GM19372 (cell line): ENCODE data around the gene CDC123.
A peak's percentile ranks its signal among the peaks of the same experiment; 100 is the strongest.
"Not testable (repeated sequence)": the region's sequence is repeated elsewhere in the genome, so short reads cannot be mapped to it uniquely, and the experiment has no call there.

Source experiments
- ATAC-seq: cut with Tn5 transposase; IDR thresholded peaks from one replicate; pipeline ENCODE4 v1.9.1; 2021; ENCODE audit warnings: mild to moderate bottlenecking, low read depth, moderate library complexity; ENCODE audit not compliant: unreplicated experiment

Gene CDC123, protein sequence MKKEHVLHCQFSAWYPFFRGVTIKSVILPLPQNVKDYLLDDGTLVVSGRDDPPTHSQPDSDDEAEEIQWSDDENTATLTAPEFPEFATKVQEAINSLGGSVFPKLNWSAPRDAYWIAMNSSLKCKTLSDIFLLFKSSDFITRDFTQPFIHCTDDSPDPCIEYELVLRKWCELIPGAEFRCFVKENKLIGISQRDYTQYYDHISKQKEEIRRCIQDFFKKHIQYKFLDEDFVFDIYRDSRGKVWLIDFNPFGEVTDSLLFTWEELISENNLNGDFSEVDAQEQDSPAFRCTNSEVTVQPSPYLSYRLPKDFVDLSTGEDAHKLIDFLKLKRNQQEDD

DNA sequence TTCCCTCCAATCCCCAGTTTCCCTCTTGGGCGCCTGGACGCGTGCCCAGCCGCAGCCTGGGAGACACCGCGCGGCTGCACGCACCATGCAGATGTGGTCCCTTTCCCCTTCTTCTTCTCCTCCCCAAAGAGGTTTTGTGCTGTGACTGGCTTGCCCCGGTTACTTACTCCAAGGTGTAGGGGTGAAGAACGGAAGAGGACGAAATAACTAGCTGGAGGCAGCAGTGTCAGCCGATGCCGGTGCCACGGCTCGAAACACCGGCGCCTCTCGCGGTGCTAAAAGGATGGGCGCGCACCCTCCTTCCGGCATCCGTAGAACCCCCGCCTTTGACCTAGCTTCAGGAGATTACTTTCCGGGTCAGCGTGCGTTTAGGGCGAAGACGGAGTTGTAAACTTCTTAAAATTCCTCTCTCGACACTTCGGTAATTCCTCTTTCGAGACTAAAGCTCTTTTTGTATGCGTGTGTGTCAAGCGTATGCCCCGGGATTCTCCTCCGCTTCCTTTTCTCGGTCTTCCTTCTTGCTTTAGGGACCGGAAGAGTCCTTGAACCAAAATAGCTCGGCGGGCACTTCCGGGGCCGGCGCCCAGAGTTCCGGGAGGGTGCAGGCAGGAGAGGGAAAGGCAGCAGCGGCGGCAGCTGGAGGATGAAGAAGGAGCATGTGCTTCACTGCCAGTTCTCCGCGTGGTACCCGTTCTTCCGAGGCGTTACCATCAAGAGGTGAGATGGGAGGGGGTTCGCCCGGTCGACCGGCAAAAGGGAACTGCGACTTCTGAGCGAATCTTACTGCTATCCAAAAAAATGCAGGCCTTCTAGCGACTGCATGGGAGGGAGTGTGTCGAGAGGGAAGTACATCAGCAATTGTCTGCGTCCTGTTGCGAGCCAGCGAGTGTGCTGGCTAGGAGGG, at the start of gene CDC123, which contains the start of gene NUDT5:
CDC123 (plus strand) TSS at position 586 of the 904 bp plus-strand sequence; CDS start at position 644, 58 bp downstream.
NUDT5 (minus strand) TSS at position 289 of the 904 bp plus-strand sequence. CDS start 9,600 bp downstream, outside the sequence.
- peak; percentile 91 for ATAC-seq

DNA sequence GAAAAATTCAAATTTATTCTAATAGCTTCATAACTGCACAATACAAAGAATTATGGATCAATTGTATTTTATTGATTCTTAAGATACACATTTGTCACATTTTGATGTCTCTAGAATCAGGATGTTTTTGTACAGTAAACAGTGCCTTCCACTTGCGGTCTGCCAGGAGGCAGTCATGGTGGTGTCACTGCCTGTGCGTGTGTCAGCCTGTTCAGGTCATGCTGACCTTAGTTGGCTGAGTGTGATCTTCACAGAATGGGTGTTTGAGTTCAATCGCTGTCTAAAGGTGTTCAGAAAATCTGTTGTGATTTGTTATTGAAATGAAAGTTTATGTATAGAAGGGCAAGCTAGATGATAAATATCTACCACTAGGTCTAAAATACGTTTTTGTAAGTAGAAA, 45.8 kb upstream of the CDC123 start:
- ATAC-seq, result no peak

DNA sequence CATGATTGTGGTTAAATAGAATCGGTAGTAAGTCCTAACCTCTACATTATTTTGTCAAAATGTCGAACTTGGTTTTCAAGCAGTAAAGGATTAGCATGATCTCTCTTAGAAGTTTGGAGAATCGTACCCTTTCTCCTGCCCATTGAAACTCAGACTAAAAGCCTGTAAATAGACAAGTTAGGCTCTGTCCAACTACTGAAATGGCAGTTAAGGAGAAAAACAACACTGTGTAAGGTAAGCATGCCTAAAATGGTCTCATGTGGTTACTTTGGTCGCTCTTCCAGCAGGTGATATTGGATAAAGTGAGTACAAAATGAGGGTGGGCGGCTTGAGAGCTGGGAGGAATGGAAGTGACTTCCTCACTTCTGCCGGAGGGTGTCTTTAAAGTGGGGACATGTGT, 41.5 kb upstream of the CDC123 start:
- ATAC-seq, result no peak

DNA sequence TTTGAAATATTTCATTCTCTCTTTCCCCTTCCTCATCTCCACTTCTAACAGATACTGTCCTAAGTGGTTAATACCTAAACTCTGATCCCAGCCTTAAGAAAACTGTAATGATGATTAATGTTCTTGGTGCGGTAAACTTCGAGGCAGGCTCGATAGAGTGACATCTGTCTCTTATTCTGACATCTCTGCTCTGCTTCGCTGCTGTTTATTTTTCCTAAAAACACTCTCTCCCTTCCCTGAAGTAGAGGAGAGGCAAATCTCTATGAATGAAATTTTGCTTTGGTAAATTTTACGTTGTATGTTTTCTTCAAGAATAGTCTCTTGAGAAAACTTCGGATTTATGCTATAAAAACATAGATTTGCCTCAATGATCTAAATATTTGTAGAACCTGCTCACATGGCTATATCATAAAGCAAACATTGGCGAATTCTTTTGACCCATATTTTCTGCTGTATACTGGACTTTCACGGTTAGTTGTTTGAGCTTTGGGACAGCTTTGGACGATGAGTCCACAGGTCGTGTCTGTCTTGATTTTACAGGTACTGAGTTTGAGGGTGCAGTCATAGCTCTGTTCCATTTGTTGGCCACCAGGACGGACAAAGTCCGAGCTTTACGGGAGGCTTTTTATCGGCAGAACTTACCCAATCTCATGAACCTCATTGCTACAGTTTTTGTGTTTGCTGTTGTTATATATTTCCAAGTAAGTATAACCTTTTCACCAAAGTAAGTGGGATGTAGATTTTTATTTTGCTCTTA, 39.4 kb upstream of the CDC123 start:
- no peak for ATAC-seq

DNA sequence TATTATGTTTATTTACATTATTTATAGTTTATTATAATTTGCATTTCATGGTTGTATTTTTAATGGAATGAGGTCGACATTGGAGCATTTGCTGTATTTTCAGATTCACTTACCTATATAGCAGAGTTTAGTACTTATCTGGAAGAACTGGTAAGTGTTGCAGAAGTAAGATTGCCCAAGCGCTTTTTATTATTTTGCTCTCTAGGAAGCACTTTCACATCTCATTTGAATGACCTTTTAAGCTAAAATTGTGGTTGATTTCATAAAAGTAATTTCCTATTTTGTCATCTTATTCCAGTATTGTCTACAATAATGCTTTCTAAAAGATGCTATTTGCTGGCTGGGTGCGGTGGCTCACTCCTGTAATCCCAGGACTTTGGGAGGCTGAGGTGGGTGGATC, 37.9 kb upstream of the CDC123 start:
- no peak for ATAC-seq

DNA sequence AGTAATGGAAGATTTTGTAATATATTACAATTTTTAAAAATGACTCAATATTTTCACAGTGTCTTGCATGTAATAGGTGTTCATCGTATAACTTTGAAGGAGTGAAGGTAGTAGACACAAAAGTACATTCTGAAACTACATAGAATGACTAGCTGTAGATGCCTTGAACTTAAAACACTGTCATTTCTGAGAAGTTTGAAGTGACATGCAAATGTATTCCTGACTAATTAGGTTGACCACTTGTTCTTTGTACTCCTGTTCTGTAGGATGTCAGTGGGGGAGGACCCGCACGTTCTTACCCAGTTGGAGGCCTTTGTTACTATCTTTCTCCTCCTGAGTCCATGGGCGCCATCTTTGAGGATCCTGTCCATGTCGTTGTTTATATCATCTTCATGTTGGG, 35.3 kb upstream of the CDC123 start:
- no peak for ATAC-seq

DNA sequence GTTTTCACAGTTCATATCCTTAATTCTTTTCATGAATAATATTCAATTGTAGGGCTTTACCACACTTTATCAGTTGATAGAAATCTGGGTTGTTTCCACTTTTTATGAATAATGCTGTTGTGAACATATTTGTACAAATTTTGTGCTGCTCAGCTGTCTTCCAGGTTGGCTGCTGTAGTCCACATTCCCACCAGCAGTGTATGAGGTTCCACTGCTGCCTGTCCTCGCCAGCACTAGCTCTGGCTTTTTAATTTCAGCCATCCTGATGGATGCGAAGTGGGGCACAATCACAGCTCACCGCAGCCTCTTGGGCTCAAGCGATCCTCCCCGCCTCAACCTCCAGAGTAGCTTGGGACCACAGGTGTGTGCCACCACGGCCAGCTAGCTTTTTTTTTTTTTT, 33.1 kb upstream of the CDC123 start:
- no peak for ATAC-seq

DNA sequence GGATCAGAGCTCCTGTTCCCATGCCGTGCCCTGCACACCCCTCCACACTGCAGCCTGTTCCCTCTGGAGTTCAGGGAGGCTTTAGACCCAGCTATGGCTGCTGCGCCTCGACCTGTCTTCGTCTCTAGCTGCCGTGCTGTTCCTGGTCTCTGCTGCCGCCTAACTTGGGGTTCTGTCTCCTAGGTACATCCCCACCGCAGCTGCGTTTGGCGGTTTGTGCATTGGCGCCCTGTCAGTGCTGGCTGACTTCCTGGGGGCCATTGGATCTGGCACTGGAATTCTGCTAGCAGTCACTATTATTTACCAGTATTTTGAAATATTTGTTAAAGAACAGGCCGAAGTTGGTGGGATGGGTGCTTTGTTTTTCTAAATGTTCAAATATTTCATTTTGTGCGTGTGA, 31.9 kb upstream of the CDC123 start:
- no peak for ATAC-seq

DNA sequence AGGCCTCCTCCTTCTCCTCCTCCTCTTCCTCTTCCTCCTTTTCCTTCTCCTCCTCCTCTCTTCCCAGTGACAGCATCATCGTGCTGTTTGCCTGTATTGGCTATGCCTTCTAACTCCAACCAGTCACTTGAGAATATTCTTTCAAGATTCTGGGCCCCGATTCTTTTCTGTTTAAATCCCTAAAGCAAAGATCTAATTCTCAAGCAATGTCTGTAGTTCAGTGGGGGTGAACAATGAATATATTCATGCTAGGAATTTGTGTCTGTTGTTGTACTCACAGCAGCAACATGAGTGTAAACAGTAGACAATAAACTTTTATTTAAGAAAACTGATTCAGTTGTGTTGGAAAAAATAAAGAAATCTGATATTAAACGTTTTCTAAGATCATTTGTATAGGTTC, 31.0 kb upstream of the CDC123 start:
- ATAC-seq, result no peak

DNA sequence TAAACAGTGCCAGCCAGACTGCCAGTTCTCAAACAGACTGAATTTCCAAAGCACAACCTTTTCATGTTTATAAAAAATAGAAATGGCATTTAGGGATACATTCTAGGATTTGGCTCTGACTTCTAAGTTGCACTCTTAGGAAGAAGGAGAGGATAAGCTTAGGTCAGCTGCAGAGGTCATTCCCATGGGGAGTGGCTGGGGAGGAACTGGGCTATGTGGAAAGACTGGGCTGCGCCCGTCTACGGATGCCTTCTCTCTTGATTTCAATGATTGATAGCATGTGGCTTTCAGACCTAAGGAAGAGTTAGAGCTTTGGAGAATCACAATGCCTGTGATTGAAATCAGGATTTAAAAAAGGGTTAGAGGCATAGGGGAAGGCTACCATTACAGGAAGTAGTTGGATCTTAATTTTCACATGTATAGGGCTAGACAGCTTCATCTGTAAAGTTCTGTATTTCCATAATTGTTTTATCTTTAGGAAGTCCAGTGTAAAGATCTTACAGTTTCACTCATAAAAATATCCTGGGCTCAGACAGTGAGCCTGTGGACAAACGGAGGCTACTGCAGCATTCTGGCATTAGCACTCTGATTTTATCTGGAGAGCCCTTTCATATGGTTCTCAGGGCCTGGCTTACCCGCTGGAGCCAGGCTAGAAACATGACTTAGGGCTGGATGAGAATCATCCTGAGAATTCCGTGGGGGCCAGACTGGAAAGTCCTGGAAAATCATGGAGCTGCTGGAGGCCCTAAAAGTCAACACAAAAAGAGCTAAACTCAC, 29.8 kb upstream of the CDC123 start:
- no peak for ATAC-seq

DNA sequence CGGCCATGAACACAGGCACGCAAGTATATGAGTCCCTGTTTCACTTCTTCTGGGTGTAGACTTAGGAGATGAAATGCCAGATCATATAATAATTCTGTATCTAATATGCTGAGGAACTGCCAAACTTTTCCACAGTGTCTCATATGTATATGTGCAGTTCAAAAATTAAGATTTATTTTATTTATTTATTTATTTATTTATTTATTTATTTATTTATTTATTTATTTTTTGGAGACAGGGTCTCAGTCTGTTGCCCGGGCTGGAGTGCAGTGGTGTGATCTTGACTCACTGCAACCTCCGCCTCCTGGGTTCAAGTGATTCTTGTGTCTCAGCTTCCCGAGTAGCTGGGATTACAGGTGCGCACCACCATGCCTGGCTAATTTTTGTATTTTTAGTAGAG, 24.5 kb upstream of the CDC123 start:
- not testable (repeated sequence) for ATAC-seq

DNA sequence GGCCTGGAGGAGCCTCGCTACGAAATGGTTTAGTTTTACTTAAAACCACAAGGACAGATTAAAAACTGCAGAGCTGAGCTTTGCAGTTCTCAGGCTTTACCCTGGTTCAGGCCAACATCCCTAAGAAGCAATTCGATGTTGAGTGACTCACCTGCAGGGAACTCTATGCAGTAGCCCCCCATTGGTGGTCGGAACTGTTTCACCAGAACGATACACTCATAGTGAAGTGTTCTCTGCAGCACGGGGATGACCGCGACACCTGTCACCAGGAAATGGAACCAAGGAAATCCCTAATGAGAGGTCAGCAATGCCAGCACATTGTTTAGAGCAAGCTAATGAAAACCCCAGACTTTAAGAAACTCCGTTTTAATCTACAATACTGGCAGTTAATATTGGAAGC, 18.3 kb upstream of the CDC123 start:
- no peak for ATAC-seq

DNA sequence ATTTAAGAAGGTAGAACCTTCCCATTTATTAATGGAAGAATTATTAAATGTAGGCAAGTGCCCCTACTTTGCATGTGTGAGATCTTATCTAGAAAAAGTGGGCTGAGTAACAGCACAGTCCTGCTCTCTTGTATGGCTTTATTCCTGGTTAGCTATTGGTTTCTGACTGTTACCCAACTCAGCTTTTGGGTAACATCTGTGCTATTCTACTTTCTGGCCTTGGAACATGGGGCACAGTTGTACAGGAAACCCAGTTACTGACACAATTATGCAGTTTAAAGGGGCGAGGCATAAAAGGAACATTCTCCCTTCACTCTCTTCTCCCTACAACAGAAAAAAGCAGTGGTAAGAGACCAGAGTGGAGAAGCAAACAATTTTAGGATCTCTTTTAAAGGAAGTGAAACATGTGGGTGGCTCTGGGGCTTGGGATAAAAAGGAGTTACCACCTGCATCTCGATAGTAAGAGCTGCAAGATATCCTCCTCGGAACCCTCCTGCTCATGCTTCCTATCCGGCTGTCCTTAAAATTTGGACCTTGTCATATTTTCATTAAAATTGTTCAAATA, 16.3 kb upstream of the CDC123 start:
- ATAC-seq, result no peak

DNA sequence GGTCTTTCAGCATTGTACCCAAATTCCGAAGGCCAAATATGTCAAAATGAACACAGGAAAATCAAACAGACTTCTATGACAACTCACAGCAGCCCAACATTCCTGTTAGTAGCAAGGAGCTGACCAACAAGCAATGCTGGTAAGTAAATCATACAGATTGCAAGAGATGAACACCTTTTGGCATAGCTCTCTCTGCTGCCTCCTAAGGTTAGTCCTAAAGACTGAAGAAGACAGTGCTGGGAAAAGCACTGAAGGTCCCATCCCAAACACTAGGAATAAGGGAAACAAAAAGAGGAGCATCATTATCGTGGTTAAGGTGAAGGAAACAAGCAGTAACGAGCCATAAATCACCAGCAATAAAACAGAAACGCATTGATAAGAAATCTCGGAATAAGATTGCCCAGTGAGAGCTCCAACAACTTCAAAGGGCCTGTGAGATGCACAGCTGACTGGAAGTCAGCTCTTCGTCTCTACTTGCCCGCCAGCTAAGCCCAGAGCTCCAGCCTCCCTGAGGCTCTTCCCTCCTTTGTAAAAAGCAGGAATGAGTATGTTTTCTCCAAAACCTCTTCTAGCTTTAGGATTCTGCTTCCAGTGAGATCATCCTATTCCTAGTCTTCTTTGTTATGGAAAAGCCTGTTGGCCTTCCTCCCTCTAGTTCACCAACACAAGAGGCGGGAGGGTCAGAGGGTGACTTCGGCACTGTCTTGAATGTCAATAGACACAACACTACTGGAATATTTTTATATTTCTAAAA, 15.6 kb upstream of the CDC123 start:
- no peak for ATAC-seq

DNA sequence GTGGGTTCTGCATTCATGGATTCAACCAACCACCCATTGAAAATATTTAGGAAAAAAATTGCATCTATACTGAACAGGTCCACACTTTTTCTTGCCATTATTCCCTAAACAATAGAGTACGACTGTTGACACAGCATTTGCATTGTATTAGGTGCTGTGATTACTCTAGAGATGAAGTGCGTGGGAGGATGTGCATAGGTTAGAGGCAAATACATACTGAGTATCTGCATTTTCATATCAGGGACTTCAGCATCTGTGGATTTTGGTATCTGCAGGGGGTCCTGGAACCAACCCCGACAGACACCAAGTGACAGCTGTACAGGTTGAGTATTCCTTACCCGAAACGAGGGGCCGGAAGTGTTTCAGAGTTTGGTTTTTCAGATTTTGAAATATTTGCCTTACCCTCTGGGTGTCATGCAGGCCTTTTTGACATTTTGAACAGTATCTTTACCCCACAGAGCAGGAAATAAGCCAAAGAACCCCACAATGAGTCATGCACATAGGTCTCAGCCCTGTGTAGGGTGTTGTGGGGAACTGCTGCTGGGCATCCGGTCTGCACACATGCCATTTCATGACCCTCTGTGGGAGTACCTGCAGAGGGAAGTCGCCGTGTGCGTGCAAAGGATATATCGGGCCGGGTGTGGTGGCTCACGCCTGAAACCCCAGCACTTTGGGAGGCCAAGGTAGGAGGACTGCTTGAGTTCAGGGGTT, 14.8 kb upstream of the CDC123 start:
- no peak for ATAC-seq

DNA sequence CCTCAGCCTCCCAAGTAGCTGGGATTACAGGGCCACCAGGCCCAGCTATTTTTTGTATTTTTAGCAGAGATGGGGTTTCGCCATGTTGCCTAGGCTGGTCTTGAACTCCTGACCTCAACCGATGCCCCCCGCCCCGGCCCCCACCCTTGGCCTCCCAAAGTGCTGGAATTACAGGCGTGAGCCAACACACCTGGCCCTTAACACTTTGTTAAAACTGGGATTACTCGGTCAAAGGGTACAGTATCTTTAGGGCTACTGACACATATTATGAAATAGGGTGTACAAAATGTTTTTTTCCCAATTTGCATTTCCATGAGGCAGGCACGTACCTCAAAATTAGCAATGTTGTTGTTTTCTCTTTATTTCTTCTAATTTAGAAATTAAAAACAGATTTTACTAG, 11.8 kb upstream of the CDC123 start:
- ATAC-seq, result no peak

DNA sequence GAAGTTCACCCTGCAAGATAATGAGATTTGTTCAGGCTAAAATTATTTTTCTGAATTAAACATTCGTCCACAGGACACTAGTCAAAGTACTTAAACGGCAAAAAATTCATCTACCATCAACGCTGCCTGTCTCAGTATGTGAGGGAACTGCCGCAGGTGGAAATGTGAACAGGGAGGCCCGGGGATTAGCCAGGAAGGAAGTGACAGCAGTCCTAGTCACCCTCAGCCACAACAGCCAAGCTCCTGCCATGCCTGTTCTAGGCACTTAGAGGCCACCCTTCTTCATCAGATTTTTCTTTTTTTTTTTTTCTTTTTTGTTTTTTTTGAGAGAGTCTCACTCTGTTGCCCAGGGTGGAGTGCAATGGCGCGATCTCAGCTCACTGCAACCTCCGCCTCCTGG, 9.7 kb upstream of the CDC123 start:
- no peak for ATAC-seq

DNA sequence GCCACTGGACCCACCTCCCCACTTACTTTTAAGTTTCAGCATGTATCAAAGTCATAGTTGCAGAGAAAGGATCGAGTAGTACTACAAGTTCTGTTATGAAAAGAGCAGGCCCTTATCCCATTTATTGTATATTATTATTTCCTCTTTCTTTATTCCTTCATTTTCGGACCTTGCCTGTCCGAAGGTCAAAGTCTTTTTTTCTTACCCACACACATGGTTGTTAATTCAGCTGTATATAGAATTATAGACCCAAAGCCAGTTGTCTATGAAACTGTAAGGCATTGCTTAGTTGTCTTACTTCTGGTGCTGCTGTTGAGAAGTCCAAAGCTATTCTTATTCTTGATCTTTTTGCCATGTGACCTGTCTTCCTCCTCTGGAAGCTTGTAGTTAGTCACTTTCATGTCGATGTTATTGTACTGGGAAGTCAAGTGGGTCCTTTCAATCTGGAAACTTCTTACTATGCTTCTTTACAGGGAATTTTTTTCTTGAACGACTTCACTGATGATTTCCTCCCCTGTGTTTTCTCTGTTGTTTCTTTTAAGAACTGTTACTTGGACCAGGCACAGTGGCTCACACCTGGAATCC, 8.6 kb upstream of the CDC123 start:
- no peak for ATAC-seq
